ENCODE data around the gene MBIP.
"Not testable (repeated sequence)": the region's sequence is repeated elsewhere in the genome, so short reads cannot be mapped to it uniquely, and the experiment has no call there.

MBIP gene

DNA sequence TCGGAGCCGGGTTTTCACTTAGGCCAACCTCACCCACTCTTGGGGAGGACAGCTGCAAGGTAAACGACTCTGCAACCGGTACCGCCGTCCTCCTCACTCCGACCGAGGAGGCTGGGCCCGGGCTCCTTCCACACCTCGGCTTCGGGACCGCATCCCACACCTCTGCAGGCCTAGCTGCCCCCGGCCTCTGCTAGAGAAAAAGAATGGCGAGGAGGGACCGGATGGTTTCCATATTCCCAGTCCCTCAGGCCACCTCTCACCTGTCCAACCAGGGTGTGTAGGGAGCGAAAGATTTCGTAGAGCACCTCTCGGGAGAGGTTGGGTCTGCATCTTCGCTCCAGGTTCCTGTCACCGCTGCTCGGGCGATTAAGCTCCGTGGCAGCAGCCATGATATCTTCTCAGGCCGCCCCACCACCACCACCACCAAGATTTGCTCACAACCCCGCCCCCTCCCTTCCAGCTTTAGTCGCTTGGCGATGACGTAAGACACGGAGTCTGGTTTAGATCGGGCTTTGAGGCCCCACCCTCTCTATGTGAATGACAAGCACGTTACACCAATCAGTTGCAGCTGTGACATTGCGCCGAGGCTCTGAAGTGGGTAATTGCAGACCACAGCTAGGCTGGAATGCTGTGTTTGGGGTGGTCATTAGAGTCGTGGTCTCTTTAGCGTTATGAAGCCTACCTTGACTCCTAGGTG is at the start of gene MBIP:
Gene MBIP (minus strand): TSS at position 438 of the 697 bp plus-strand sequence. CDS start 49 bp downstream, at position 389.
- DNase-seq = peak; percentile 92

DNA sequence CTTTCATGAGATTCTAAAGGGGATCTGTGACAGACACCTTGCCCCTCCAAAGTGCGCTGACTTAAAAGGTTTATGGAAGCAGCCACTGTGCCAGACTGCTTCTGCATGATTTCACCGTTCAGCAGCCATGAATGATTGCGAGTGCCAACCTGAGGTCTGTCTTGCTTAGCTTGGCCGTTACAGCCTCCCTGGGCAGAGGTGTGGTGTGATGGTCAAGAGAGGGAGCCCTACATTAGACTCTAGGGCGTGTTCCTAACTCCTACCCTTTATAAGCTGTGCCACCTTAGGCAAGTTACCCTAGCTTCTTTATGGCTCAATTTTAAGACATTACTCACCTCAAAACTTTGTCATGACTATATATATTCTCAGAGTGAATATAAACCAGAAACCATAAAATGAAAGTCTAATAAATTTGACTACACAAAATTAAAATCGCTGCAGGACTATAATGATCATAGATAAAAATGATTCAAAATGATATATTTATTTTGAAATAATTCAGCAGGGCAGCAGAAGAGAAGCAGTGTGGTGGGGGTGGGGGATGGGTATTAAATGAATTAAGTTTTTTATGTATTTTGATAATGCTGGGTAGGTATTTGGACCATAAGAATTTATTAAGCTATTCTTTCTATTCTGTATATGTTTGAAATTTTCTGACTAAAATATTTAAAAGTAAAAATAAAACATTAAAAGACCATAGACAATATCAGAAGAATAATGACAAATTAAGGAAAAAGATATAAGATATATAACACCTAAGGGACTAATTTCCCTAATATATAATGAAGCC is 47.7 kb upstream of the MBIP start:
- no peak for DNase-seq

DNA sequence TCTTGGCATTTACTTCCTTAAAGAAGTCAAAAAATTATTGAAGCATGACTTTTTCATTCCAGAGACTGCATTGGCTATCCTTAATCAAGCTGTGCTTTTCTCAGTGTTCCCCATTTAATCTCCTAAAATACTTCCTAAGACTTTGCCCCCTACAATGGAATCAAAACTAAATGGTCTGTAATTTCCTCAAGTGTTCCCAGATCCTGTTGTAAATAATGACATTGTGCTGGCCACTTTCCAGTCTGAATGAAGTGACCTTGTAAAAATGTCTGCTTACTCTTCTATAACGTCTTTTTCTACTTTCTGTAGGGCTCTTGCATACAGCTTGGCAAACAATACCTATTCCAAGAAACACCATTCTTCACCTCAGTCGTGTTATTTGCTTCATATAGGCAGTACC is 45.3 kb upstream of the MBIP start:
- no peak for DNase-seq

DNA sequence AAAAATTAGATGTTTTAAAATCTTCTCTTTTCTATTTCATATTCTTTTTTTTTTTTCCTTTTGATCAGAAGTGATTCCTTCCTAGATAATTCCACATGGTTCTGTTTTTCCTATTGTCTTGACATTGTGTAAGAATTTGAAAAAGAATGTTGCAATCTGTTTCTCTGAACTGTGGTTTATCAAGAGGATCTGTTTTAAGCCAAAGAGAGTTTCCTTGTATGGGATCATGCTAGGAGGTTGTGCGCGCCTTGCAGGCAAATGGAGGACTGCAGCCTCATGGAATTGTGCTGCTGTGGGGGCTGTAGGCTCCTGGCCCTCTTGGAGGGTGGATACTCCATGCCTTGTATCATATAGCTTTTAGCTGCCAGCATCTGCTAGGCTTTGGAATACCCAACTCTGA is 43.3 kb upstream of the MBIP start:
- no peak for DNase-seq

- DNase-seq = no peak
These were observed 42.2 kb upstream of the MBIP start for GRCh38 chr14:36362648-36363047.

DNA sequence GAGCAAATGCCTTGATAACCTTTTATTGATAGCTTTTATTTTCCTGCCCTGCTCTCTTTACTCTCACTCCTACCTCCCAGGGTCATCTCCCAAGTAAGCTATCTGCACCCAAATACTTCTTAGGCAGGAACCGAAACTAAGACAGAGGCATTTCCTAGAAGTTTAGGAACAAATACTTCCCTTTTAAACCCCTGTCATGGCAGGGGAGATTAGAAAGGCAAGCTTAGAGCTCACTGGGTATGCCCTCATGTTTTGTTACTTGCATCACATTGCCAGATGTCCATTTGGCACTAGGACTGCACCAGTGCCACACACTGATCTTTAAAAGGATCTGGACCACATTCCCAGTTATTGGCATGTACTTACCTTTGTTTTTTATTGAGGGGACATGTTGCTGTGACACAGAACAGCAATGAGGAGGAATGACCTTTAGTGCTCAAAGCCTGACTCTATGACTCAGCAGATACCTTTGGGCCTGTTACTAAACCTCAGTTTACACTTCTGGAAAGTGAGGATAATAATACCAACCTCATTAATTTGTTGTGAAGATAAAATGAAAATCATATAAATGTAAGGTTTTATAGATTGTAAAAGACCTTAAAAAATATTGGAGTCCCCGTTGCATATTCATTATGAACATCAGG is 40.9 kb upstream of the MBIP start:
- DNase-seq = no peak

- DNase-seq = no peak
These were observed 36.4 kb upstream of the MBIP start for GRCh38 chr14:36356862-36357261.

- peak; percentile 99 for DNase-seq
These were observed 25.6 kb upstream of the MBIP start for GRCh38 chr14:36346052-36346451.

GRCh38 chr14:36344211-36344610 is 23.8 kb upstream of the MBIP start:
- no peak for DNase-seq

- not testable (repeated sequence) for DNase-seq
These were observed 21.4 kb upstream of the MBIP start for GRCh38 chr14:36341811-36342210.

GRCh38 chr14:36340276-36340890 is 19.9 kb upstream of the MBIP start:
- DNase-seq = no peak

DNA sequence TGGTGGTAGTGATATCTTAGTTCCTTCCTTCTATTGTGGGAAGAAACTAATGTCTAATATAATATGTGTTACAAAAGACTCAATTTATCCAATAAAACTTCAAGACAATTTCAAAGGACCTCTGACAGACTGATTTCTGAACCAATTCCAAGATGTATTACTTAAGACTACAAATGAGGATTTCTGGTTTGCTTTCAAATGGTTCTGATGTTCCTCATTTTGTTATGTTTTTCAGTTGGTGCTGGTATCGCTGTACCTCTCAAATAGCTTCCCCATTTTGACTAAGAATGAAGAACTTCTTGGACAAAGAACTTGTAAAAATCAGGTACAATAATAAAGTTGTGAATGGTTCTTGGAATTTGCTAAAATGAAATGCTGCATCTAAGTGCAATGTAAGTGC is 19.4 kb upstream of the MBIP start:
- no peak for DNase-seq

DNA sequence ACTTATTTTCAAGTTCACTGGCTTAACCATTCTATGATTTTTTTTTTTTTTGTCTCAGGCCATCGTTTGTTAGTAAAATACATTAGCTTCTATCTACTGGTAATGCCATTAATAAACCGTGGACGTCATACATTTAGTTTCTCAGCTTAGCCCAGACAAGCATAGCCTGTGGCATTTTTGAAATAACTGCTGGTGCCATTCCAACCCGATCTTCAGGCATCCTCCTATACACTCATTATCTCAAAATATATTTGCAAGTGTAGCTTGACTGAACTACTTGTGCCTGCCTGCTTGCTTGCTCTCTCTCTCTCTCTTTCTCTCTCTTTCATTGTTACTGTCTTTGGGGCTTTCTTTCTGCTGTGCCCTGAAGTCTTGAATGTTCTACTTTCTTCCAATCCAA is 12.7 kb upstream of the MBIP start:
- no peak for DNase-seq

DNA sequence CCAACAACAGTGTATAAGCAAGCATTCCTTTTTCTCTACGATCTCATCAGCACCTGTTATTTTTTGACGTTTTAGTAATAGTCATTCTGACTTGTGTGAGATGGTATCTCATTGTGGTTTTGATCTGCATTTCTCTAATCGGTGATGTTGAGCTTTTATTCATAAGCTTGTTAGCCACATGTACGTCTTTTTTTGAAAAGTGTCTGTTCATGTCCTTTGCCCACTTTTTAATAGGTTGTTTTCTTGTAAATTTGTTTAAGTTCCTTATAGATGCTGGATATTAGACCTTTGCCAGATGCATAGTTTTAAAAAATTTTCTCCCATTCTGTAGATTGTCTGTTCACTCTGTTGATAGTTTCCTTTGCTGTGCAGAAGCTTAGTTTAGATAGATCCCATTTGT is 7.1 kb upstream of the MBIP start:
- DNase-seq = not testable (repeated sequence)

DNA sequence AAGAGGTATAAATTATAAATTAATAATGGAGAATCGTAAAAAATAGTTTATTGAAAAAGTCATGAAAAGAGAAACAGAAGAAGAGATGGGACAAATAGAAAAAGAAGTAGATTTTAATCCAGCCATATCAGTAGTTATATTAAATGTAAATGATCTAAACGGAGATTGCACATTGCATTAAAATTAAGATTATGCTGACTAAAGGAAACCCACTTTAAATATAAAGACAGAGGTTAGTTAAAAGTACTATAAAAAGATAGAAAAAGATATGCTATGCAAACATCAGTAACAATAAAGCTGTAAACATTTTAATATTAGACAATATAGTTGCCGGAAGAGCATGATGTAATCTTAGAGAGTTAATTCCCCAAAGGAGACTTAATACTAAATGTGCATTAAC is 5.4 kb upstream of the MBIP start:
- no peak for DNase-seq

GRCh38 chr14:36324897-36325296 is 4.5 kb upstream of the MBIP start:
- no peak for DNase-seq

- no peak for DNase-seq
These were observed 502 bp upstream of the MBIP start for GRCh38 chr14:36320897-36321381.

- no peak for DNase-seq
These were observed 588 bp downstream of the MBIP start for GRCh38 chr14:36319899-36320199.

DNA sequence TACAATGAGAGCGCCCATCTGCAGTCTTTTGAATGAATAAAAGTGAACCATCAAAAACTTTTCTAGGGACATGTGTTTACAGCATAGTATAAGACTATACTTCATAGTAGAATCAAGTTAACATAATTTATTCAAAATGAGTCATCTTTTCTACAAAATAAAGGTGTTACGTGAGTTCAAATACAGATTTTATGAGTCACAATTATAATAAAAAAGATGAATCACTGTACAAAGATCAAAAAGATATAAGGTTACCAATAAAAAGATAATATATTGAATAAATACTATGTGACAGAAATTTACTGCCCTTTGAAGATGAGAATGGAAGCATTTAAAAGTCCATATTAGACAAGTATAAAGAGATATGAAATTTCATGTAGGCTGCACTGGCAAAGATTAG is 2.8 kb downstream of the MBIP start:
- DNase-seq = no peak

DNA sequence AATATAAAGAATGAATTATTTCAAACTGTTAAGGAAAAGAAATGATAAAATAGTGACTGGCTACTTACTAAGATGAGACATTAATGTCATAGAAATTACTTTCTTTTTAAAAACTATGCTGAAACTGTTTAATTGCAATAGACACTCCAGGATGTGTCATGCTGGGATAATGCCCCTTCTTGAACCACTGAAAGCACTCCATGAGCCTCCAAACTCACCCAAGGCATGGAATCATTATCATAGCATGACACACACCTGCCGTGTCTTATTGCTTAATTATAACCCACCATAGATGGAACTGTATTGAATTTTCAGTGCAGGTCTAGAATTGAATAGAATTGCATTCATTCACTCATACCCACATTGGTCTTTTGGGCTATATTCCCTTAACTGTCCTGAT is 4.3 kb downstream of the MBIP start:
- DNase-seq = peak; percentile 95

DNA sequence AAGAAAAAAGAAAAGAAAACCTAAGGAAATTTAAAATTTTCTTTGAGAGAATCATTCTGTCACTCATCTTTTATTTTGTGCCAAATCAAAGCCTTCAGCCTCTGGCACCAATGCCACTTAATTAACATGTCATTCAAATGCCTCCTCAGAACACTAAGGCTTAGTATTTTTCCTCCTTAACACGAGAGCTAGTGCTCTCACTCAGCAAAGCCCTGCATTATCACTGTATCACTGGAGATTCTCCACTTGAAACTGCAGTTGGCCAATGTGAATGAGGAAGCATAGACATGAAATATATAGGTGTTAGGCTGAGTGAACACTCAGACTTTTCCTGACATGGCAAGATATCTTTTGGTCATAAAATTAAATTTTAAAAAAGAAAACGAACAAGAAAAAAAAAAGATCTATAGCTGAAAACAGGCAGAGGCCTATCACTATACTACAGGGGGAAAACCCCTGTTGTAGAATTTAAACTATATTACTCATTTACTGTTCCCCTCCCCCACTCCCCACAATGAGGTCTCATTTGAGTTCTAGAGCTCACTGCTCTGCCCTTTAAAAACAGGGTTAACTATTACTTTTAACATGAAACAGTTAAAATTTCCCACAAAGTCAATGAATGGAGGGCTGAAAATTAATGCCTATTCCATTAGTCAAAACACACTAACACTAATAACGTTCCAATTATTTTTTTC is 5.1 kb downstream of the MBIP start:
- DNase-seq = peak; percentile 92

GRCh38 chr14:36313898-36314297 is 6.5 kb downstream of the MBIP start:
- DNase-seq = no peak

DNA sequence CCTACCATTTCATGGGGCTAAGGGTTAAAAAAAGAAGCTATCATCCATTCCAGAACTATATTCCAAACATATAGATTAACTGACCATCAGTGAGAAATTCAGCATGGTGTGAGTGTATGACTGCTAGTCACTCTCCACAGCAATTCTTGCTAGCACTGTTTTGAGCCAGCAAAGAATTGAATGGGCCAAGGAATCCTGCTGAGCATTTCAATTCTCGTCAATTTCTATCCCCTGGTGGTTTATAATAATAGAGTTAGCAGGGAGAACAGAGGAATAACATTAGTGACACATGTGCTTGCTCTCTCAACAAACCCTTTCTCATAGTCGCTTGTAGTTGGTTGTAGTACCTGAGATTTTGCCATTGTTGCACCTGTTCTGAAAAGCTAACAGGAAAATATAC is 7.2 kb downstream of the MBIP start:
- peak; percentile 63 for DNase-seq
